ENCODE measurements around the gene MT2A. TPM values are rescaled to one million over a fixed set of nuclear protein-coding genes. Genes with fewer than 3 reads are reported as not detected.

Gene MT2A
- polyA plus RNA-seq, 1 donor from 2014 or later = not detected

GRCh38 chr16:56623637-56624036 is 15.3 kb downstream of the MT2A start:
- Histone ChIP-seq H3K27me3 (ENCODE audit: insufficient read depth, low read depth, low read length) (peaks cover 69% of the 10 kb centered on the region), H3K27ac (ENCODE audit: low read length) (no peak overlapping the region)

GRCh38 chr16:56625140-56625942 is 17.0 kb downstream of the MT2A start, which contains the start of gene MT1E:
TSS of gene MT1E (plus strand) at chr16:56625781. CDS start at chr16:56625852, 71 bp downstream.
- H3K4me2 ChIP-seq (ENCODE audit: low read length) = peak within 1 kb of the TSS; percentile 28
- no peaks in the 10 kb centered on the region for H3K36me3 ChIP-seq (ENCODE audit: insufficient read depth, low read length)
- no peaks in the 10 kb centered on the region for H3F3A ChIP-seq (ENCODE audit: insufficient read depth, low read length, poor library complexity, severe bottlenecking)
- H3K9me3 ChIP-seq (ENCODE audit: low read length) = no peaks in the 10 kb centered on the region
- peaks cover 69% of the 10 kb centered on the region for H3K27me3 ChIP-seq (ENCODE audit: insufficient read depth, low read depth, low read length)
- peak within 1 kb of the TSS; percentile 65 for H3K4me3 ChIP-seq (ENCODE audit: low read length)
- no peak within 1 kb of the TSS for H3K27ac ChIP-seq (ENCODE audit: low read length)
- H3K9me2 ChIP-seq (ENCODE audit: insufficient read depth, low read length) = no peaks in the 10 kb centered on the region
- H3K79me2 ChIP-seq (replicated peaks; ENCODE audit: insufficient read depth, low read length) = no peaks in the 10 kb centered on the region
- H4K20me1 ChIP-seq (ENCODE audit: insufficient read depth) = no peaks in the 10 kb centered on the region
- no peak within 1 kb of the TSS for H3K9ac ChIP-seq (ENCODE audit: low read length)
- TF ChIP-seq REST (IDR thresholded peaks at IDR 0.05; ENCODE audit: borderline replicate concordance) = no peak
- peak; percentile 20 for TF ChIP-seq EZH2 (IDR thresholded peaks at IDR 0.05; ENCODE audit: borderline replicate concordance, insufficient read depth, low read length, poor library complexity, severe bottlenecking)
- no peak within 1 kb of the TSS for H2AFZ ChIP-seq (ENCODE audit: low read depth, low read length)

More at GRCh38 chr16:56623637-56624036, 15.3 kb downstream of the MT2A start:
- TF ChIP-seq EZH2 (IDR thresholded peaks at IDR 0.05; ENCODE audit: borderline replicate concordance, insufficient read depth, low read length, poor library complexity, severe bottlenecking) (no peak), MXI1 (conservative IDR thresholded peaks at IDR 0.05; ENCODE audit: poor library complexity, severe bottlenecking) (no peak), POLR2AphosphoS5 (IDR thresholded peaks at IDR 0.05) (no peak), SMC3 (conservative IDR thresholded peaks at IDR 0.05; ENCODE audit: poor library complexity) (no peak)
- Histone ChIP-seq H3K9me2 (ENCODE audit: insufficient read depth, low read length) (no peaks in the 10 kb centered on the region), H3K9ac (ENCODE audit: low read length) (no peak overlapping the region), H3K9me3 (ENCODE audit: low read length) (no peaks in the 10 kb centered on the region), H3K79me2 (replicated peaks; ENCODE audit: insufficient read depth, low read length) (no peaks in the 10 kb centered on the region), H3K36me3 (ENCODE audit: insufficient read depth, low read length) (no peaks in the 10 kb centered on the region), H3K4me3 (ENCODE audit: low read length) (no peak overlapping the region), H3K4me2 (ENCODE audit: low read length) (no peak overlapping the region), H4K20me1 (ENCODE audit: insufficient read depth) (no peaks in the 10 kb centered on the region), H3F3A (ENCODE audit: insufficient read depth, low read length, poor library complexity, severe bottlenecking) (no peaks in the 10 kb centered on the region), H2AFZ (ENCODE audit: low read depth, low read length) (no peak overlapping the region)

- no peaks in the 10 kb centered on the region for H3K9me3 ChIP-seq (ENCODE audit: low read length)
- H3K79me2 ChIP-seq (replicated peaks; ENCODE audit: insufficient read depth, low read length) = no peaks in the 10 kb centered on the region
- H3K9ac ChIP-seq (ENCODE audit: low read length) = no peak overlapping the region
- peaks cover 75% of the 10 kb centered on the region for H3K27me3 ChIP-seq (ENCODE audit: insufficient read depth, low read depth, low read length)
- no peaks in the 10 kb centered on the region for H3K9me2 ChIP-seq (ENCODE audit: insufficient read depth, low read length)
- H3K4me3 ChIP-seq (ENCODE audit: low read length) = peak overlapping the region; percentile 65
- TF ChIP-seq TAF1 (IDR thresholded peaks at IDR 0.05; ENCODE audit: low read depth) (no peak), RAD21 (conservative IDR thresholded peaks at IDR 0.05) (no peak), POLR2AphosphoS5 (IDR thresholded peaks at IDR 0.05) (no peak), EP300 (conservative IDR thresholded peaks at IDR 0.05; ENCODE audit: poor library complexity, severe bottlenecking) (no peak), SMC3 (conservative IDR thresholded peaks at IDR 0.05; ENCODE audit: poor library complexity) (no peak), EZH2 (IDR thresholded peaks at IDR 0.05; ENCODE audit: borderline replicate concordance, insufficient read depth, low read length, poor library complexity, severe bottlenecking) (no peak), CTCF (IDR thresholded peaks at IDR 0.05; ENCODE audit: poor library complexity, severe bottlenecking) (no peak), REST (IDR thresholded peaks at IDR 0.05; ENCODE audit: borderline replicate concordance) (no peak), MXI1 (conservative IDR thresholded peaks at IDR 0.05; ENCODE audit: poor library complexity, severe bottlenecking) (no peak)
- no peaks in the 10 kb centered on the region for H3K36me3 ChIP-seq (ENCODE audit: insufficient read depth, low read length)
- no peak overlapping the region for H3K4me2 ChIP-seq (ENCODE audit: low read length)
- no peak overlapping the region for H2AFZ ChIP-seq (ENCODE audit: low read depth, low read length)
- H3F3A ChIP-seq (ENCODE audit: insufficient read depth, low read length, poor library complexity, severe bottlenecking) = no peaks in the 10 kb centered on the region
- no peak overlapping the region for H3K27ac ChIP-seq (ENCODE audit: low read length)
- no peaks in the 10 kb centered on the region for H4K20me1 ChIP-seq (ENCODE audit: insufficient read depth)
Observed at GRCh38 chr16:56625943-56626654, 17.7 kb downstream of the MT2A start.

Data from neural cell (in vitro differentiated cells).